HepG2 (cell line): ENCODE results near the gene CDHR5. TPM values are rescaled to one million over a fixed set of nuclear protein-coding genes. Genes with fewer than 3 reads are reported as not detected.

Experiments used
- BCL6 ChIP-seq: IDR thresholded peaks from 2 replicates; pipeline ENCODE4 v1.6.1; 2016; ENCODE audit warnings: missing genetic modification reagents, missing compliant biosample characterization
- ETV5 ChIP-seq: IDR thresholded peaks from 2 replicates; pipeline ENCODE4 v1.6.1; 2018; ENCODE audit warnings: missing biosample characterization, missing genetic modification reagents, inconsistent platforms, borderline replicate concordance
- FOXP1 ChIP-seq, 2 experiments: fragments of 450-650 bp in 1 of 2; IDR thresholded peaks; 2 replicates each; pipeline ENCODE4 v1.6.1; 2017 to 2018; ENCODE audit warnings: antibody characterized with exemption in 1 of 2
- GABPA ChIP-seq, 2 experiments: IDR thresholded peaks; 2 replicates each; pipeline ENCODE4 v1.6.1; 2011 to 2016; ENCODE audit warnings: low read depth in 2 of 2, low read length in 1 of 2, missing biosample characterization in 1 of 2, missing genetic modification characterization in 1 of 2
- JUND ChIP-seq: sonication (generic); formaldehyde crosslinking; IDR thresholded peaks from 2 replicates; pipeline ENCODE4 v1.8.0; 2022; ENCODE audit warnings: mild to moderate bottlenecking, missing genetic modification reagents
- PITX1 ChIP-seq: sonication (generic); formaldehyde crosslinking; IDR thresholded peaks from 2 replicates; pipeline ENCODE4 v1.5.1; 2020; ENCODE audit warnings: mild to moderate bottlenecking, missing genetic modification reagents
- SOX5 ChIP-seq: IDR thresholded peaks from 2 replicates; pipeline ENCODE4 v1.6.1; 2016; ENCODE audit warnings: borderline replicate concordance
- ZNF335 ChIP-seq: sonication (generic); formaldehyde crosslinking; IDR thresholded peaks from 2 replicates; pipeline ENCODE4 v1.4.0; 2020; ENCODE audit warnings: missing genetic modification reagents
- ZNF709 ChIP-seq: sonication (generic); formaldehyde crosslinking; IDR thresholded peaks from 2 replicates; pipeline ENCODE4 v1.5.0; 2020; ENCODE audit warnings: mild to moderate bottlenecking, missing genetic modification reagents
- polyA plus RNA-seq, 8 experiments: library from polyadenylated mRNA; depleted of rRNA in 3 of 8; stranded (reverse) in 7 of 8; unstranded in 1 of 8; fragments of >200 nt; fragmentation: Illumina TruSeq in 4 of 8; extraction: Trizol in 4 of 8; gene quantifications; 2 replicates each; pipeline versions ENCODE4 v1.2.1 to v1.2.3, GENCODE V29; 2011 to 2016; ENCODE audit warnings: low read depth in 4 of 8, missing spikeins in 1 of 8, mixed read lengths in 1 of 8; ENCODE audit not compliant: insufficient read depth in 1 of 8
- total RNA-seq, 5 experiments: library from RNA; depleted of rRNA; stranded (reverse); fragments of >200 nt; fragmentation: Illumina TruSeq; extraction: Trizol; gene quantifications; 2 replicates each; pipeline ENCODE4 v1.2.3, GENCODE V29; 2016; ENCODE audit warnings: low read depth in 1 of 5
- TF ChIP-seq, protein P1 (sequence below): sonication (generic); formaldehyde crosslinking; IDR thresholded peaks from 2 replicates; pipeline ENCODE4 v1.4.0; 2020; ENCODE audit warnings: missing genetic modification reagents
- TF ChIP-seq, protein P2 (sequence below): sonication (generic); formaldehyde crosslinking; IDR thresholded peaks from 2 replicates; pipeline ENCODE4 v1.5.1; 2020; ENCODE audit warnings: missing genetic modification reagents, mild to moderate bottlenecking, borderline replicate concordance
- TF ChIP-seq, protein P3 (sequence below): sonication (generic); formaldehyde crosslinking; IDR thresholded peaks from 2 replicates; pipeline ENCODE4 v1.5.1; 2020; ENCODE audit warnings: missing genetic modification reagents, mild to moderate bottlenecking, borderline replicate concordance
- TF ChIP-seq, protein P4 (sequence below): IDR thresholded peaks from 2 replicates; pipeline ENCODE4 v1.6.1; 2016; ENCODE audit warnings: low read depth, missing genetic modification reagents, missing compliant biosample characterization
- TF ChIP-seq, protein P5 (sequence below), 2 experiments: fragments of 450-650 bp in 1 of 2; sonication (generic) in 1 of 2; formaldehyde crosslinking; IDR thresholded peaks; 2 replicates each; pipeline versions ENCODE4 v1.5.0 to v1.8.0; 2020 to 2022; ENCODE audit warnings: mild to moderate bottlenecking in 1 of 2, missing genetic modification reagents in 1 of 2

The CDHR5 gene
- total and polyA plus RNA-seq, 2 of the 13 experiments (the other 11 are each of a cell fraction or from before 2014, with no cell fraction given), result 0.46 to 0.71 TPM

DNA sequence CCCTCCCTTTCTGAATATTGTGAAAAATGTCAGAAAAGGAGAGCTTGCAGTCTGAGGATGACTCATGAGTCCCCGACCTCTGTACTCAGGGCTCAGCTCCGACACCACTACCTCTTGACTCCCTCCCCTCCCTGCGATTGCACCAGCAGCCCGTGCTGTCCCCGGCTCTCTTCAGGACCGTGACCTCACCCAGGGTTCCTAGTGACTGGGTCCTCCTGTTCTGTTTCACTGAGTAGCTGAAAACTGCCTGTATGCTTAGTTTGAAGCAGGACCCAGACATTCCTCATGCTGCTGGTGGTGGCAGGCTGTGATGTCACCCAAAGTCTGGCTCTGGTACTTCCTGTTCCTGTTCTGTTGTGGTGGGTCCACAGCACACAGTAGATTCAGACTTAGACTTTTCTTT lies 36.8 kb downstream of the CDHR5 start (continued):
- TF ChIP-seq JUND (CRISPR knock-in tag) (peak; percentile 95), ZNF335 (peak; percentile 76; the same call in 1 of the 2 replicates), ETV5 (CRISPR knock-in tag) (peak; percentile 34; the same call in 1 of the 2 replicates), GABPA (IDR thresholded peaks at IDR 0.05; ENCODE audit: low read depth, low read length) (no peak), GABPA (CRISPR knock-in tag; IDR thresholded peaks at IDR 0.05; ENCODE audit: low read depth) (peak; percentile 71), ZNF709 (CRISPR knock-in tag) (no peak; the same call in 1 of the 2 replicates), SOX5 (CRISPR knock-in tag) (peak; percentile 78), PITX1 (CRISPR knock-in tag) (peak; percentile 69), BCL6 (CRISPR knock-in tag) (peak; percentile 76; the same call in 1 of the 2 replicates), FOXP1 (IDR thresholded peaks at IDR 0.05) (no peak), FOXP1 (CRISPR knock-in tag; IDR thresholded peaks at IDR 0.05) (peak; percentile 25; the same call in 1 of the 2 replicates)
- TF ChIP-seq, protein P1, sequence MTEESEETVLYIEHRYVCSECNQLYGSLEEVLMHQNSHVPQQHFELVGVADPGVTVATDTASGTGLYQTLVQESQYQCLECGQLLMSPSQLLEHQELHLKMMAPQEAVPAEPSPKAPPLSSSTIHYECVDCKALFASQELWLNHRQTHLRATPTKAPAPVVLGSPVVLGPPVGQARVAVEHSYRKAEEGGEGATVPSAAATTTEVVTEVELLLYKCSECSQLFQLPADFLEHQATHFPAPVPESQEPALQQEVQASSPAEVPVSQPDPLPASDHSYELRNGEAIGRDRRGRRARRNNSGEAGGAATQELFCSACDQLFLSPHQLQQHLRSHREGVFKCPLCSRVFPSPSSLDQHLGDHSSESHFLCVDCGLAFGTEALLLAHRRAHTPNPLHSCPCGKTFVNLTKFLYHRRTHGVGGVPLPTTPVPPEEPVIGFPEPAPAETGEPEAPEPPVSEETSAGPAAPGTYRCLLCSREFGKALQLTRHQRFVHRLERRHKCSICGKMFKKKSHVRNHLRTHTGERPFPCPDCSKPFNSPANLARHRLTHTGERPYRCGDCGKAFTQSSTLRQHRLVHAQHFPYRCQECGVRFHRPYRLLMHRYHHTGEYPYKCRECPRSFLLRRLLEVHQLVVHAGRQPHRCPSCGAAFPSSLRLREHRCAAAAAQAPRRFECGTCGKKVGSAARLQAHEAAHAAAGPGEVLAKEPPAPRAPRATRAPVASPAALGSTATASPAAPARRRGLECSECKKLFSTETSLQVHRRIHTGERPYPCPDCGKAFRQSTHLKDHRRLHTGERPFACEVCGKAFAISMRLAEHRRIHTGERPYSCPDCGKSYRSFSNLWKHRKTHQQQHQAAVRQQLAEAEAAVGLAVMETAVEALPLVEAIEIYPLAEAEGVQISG (CRISPR knock-in tag), result no peak; the same call in 1 of the 2 replicates
- TF ChIP-seq, protein P2, sequence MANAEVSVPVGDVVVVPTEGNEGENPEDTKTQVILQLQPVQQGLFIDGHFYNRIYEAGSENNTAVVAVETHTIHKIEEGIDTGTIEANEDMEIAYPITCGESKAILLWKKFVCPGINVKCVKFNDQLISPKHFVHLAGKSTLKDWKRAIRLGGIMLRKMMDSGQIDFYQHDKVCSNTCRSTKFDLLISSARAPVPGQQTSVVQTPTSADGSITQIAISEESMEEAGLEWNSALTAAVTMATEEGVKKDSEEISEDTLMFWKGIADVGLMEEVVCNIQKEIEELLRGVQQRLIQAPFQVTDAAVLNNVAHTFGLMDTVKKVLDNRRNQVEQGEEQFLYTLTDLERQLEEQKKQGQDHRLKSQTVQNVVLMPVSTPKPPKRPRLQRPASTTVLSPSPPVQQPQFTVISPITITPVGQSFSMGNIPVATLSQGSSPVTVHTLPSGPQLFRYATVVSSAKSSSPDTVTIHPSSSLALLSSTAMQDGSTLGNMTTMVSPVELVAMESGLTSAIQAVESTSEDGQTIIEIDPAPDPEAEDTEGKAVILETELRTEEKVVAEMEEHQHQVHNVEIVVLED (CRISPR knock-in tag), result 0 out of 2 replicates have a peak, but pooled peaks have one; percentile 24
- TF ChIP-seq, protein P3, sequence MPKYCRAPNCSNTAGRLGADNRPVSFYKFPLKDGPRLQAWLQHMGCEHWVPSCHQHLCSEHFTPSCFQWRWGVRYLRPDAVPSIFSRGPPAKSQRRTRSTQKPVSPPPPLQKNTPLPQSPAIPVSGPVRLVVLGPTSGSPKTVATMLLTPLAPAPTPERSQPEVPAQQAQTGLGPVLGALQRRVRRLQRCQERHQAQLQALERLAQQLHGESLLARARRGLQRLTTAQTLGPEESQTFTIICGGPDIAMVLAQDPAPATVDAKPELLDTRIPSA (CRISPR knock-in tag), result no peak
- TF ChIP-seq, protein P4, sequence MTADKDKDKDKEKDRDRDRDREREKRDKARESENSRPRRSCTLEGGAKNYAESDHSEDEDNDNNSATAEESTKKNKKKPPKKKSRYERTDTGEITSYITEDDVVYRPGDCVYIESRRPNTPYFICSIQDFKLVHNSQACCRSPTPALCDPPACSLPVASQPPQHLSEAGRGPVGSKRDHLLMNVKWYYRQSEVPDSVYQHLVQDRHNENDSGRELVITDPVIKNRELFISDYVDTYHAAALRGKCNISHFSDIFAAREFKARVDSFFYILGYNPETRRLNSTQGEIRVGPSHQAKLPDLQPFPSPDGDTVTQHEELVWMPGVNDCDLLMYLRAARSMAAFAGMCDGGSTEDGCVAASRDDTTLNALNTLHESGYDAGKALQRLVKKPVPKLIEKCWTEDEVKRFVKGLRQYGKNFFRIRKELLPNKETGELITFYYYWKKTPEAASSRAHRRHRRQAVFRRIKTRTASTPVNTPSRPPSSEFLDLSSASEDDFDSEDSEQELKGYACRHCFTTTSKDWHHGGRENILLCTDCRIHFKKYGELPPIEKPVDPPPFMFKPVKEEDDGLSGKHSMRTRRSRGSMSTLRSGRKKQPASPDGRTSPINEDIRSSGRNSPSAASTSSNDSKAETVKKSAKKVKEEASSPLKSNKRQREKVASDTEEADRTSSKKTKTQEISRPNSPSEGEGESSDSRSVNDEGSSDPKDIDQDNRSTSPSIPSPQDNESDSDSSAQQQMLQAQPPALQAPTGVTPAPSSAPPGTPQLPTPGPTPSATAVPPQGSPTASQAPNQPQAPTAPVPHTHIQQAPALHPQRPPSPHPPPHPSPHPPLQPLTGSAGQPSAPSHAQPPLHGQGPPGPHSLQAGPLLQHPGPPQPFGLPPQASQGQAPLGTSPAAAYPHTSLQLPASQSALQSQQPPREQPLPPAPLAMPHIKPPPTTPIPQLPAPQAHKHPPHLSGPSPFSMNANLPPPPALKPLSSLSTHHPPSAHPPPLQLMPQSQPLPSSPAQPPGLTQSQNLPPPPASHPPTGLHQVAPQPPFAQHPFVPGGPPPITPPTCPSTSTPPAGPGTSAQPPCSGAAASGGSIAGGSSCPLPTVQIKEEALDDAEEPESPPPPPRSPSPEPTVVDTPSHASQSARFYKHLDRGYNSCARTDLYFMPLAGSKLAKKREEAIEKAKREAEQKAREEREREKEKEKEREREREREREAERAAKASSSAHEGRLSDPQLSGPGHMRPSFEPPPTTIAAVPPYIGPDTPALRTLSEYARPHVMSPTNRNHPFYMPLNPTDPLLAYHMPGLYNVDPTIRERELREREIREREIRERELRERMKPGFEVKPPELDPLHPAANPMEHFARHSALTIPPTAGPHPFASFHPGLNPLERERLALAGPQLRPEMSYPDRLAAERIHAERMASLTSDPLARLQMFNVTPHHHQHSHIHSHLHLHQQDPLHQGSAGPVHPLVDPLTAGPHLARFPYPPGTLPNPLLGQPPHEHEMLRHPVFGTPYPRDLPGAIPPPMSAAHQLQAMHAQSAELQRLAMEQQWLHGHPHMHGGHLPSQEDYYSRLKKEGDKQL (CRISPR knock-in tag), result peak; percentile 61; the same call in 1 of the 2 replicates
- TF ChIP-seq, protein P5, sequence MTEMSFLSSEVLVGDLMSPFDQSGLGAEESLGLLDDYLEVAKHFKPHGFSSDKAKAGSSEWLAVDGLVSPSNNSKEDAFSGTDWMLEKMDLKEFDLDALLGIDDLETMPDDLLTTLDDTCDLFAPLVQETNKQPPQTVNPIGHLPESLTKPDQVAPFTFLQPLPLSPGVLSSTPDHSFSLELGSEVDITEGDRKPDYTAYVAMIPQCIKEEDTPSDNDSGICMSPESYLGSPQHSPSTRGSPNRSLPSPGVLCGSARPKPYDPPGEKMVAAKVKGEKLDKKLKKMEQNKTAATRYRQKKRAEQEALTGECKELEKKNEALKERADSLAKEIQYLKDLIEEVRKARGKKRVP (CRISPR knock-in tag; IDR thresholded peaks at IDR 0.05), result peak in 1 of 2 experiments; percentile 97; a peak in 2 of 4 replicates
